NCI-H2081 treated with DMSO at 0.1 percent for 48 hours (cell line): Measurements from ENCODE around the gene SRSF6.
"Not testable (repeated sequence)": the region's sequence is repeated elsewhere in the genome, so short reads cannot be mapped to it uniquely, and the experiment has no call there.

Experiments
- DNase-seq: peaks from one replicate; lab custom pipeline; 2025; lab: John Stamatoyannopoulos, UW

Gene SRSF6

GRCh38 chr20:43477193-43477592 lies 19.5 kb downstream of the SRSF6 start:
- no peak for DNase-seq

GRCh38 chr20:43477619-43478018 lies 19.9 kb downstream of the SRSF6 start:
- no peak for DNase-seq

GRCh38 chr20:43490038-43490437 lies 32.3 kb downstream of the SRSF6 start:
- DNase-seq = no peak

GRCh38 chr20:43492101-43492500 lies 34.4 kb downstream of the SRSF6 start:
- DNase-seq = no peak

- no peak for DNase-seq
These were observed 37.7 kb downstream of the SRSF6 start for GRCh38 chr20:43495388-43495787.

GRCh38 chr20:43502021-43502420 lies 44.3 kb downstream of the SRSF6 start:
- DNase-seq = not testable (repeated sequence)

GRCh38 chr20:43506238-43506637 lies 48.5 kb downstream of the SRSF6 start:
- no peak for DNase-seq

GRCh38 chr20:43507150-43508080 lies 49.7 kb downstream of the SRSF6 start, which contains the start of gene L3MBTL1:
TSS of gene L3MBTL1 (plus strand) at chr20:43507697. CDS start at chr20:43513504, 5,807 bp downstream.
- no peak for DNase-seq

GRCh38 chr20:43508106-43508505 lies 50.4 kb downstream of the SRSF6 start:
- DNase-seq = no peak

GRCh38 chr20:43508604-43509040 lies 50.9 kb downstream of the SRSF6 start:
- no peak for DNase-seq

- DNase-seq = no peak
These were observed 54.2 kb downstream of the SRSF6 start for GRCh38 chr20:43511879-43512278.

- no peak for DNase-seq
These were observed 55.8 kb downstream of the SRSF6 start for GRCh38 chr20:43513372-43513930.
